Lung (tissue), 12 donors: Measurements from ENCODE around the gene SCAMP1. TPM values are rescaled to one million over a fixed set of nuclear protein-coding genes. Genes with fewer than 3 reads are reported as not detected.
A peak's percentile ranks its signal among the peaks of the same experiment; 100 is the strongest.

Source experiments
- ATAC-seq: fragments of 200-7000 bp; cut with Tn5 transposase; one replicate; pipeline ENCODE4 v1.9.1; 2020; ENCODE audit warnings: moderate number of reproducible peaks; ENCODE audit not compliant: insufficient read depth, low FRiP score
- DNase-seq, 3 donors: peaks; one replicate each; pipeline ENCODE4 v3.0.0-alpha.2; 2013 to 2017
- H3K27ac ChIP-seq, 2 donors: one replicate each; pipeline ENCODE4 v1.5.1; 2013; ENCODE audit warnings: mild to moderate bottlenecking in 2 of 2, moderate library complexity in 2 of 2, control low read depth in 1 of 2, inconsistent platforms in 1 of 2, low read depth in 1 of 2, low read length in 1 of 2
- H3K27me3 ChIP-seq, 3 donors: one replicate each; pipeline ENCODE4 v1.5.1; 2013; ENCODE audit warnings: low read length in 2 of 3; ENCODE audit not compliant: control insufficient read depth in 3 of 3, insufficient read depth in 3 of 3
- H3K36me3 ChIP-seq, 4 donors: one replicate each; pipeline ENCODE4 v1.5.1; 2013; ENCODE audit warnings: low read length in 4 of 4, mild to moderate bottlenecking in 1 of 4, moderate library complexity in 1 of 4; ENCODE audit not compliant: control insufficient read depth in 4 of 4, insufficient read depth in 4 of 4
- H3K4me1 ChIP-seq, 5 donors: one replicate each; pipeline ENCODE4 v1.5.1; 2013; ENCODE audit warnings: low read length in 5 of 5, mild to moderate bottlenecking in 2 of 5, moderate library complexity in 1 of 5; ENCODE audit not compliant: control insufficient read depth in 5 of 5, insufficient read depth in 5 of 5
- H3K4me3 ChIP-seq: one replicate; pipeline ENCODE4 v1.5.1; 2013; ENCODE audit warnings: mild to moderate bottlenecking, control low read depth, moderate library complexity
- H3K9ac ChIP-seq, 2 donors: one replicate each; pipeline ENCODE4 v1.5.1; 2013; ENCODE audit warnings: low read length in 2 of 2, control low read depth in 1 of 2; ENCODE audit not compliant: insufficient read depth in 1 of 2
- H3K9me3 ChIP-seq, 4 donors: one replicate each; pipeline ENCODE4 v1.5.1; 2013; ENCODE audit warnings: low read length in 3 of 4, mild to moderate bottlenecking in 1 of 4, moderate library complexity in 1 of 4; ENCODE audit not compliant: control insufficient read depth in 4 of 4, insufficient read depth in 3 of 4
- WGBS, 2 donors: extraction: QIAGEN DNeasy Blood & Tissue Kit; methylation state at CpG; one replicate each; pipeline ENCODE4 v1.1.7; 2013; 5-methylcytosine and 5-hydroxymethylcytosine counted together
- polyA plus RNA-seq, 2 donors: library from polyadenylated mRNA; stranded (reverse); fragments of 200-250 nt; gene quantifications; one replicate each; pipeline ENCODE4 v1.2.1, GENCODE V29; 2013
- total RNA-seq, 2 donors: library from RNA; depleted of rRNA in 1 of 2; stranded (reverse); fragments of >200 nt in 1 of 2; gene quantifications; one replicate each; pipeline ENCODE4 v1.2.1, GENCODE V29; 2014 to 2021
- TF ChIP-seq, protein P1 (sequence below): IDR thresholded peaks from 2 replicates; pipeline ENCODE4 v1.5.1; 2012; ENCODE audit warnings: mild to moderate bottlenecking; ENCODE audit errors: control extremely low read depth, extremely low read depth
- donor health status: control.
- donor health status: control.
- donor health status: Bipolar disorder and iron deficiency.
- donor health status: healthy.
- donor health status: DM: yes; HTN: yes; CAD: no.

SCAMP1 gene
- total and polyA plus RNA-seq, 4 donors = 7.7 to 45.8 (median 16.9) TPM

DNA sequence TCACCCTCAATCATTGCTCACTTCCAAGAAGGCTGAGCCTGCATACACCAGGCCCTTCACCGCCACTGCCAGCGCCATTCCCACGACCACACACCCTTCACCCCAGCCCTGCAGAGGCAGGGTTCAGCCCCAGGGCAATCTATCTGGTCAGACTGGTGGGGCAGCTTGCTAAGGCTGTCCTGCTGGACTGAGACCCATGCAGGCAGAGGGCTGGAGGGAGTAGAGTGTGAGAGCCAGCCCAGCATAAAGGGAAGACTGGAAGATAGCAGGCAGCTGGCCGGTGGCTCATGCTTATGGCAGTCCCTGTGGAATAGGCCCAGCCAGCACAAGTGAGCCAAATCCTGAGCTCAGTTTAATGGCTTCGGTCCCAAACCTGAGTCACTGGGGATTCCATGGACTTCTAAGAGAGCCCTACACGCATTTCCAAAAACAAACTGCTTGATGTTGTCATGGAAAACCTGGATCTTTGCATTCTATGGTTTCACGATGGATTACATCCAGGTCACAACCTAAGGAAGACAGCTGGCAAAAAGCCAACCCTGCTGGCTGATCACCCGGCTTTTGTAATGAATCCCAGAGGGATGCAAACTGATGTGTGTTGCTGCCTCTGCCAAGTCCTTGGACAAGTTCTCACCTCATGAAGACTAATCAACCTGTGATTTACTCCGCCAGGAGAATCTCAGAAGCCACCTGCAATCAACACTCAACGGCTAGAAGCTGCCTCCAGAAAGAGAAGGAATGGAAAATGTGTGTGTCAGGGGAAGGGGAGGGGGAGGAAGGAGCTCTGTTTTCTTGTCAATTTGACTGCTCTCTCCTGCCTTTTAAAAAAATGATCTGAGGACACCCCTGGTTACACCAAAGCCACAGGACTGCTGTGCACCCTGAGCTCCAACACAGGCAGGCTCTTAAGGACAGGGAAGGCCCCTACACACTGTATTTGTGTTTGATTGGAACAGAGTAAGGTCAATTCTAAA, 144.6 kb downstream of the SCAMP1 start:
- DNase-seq (peak; percentile 95 to 99 (median 99)), ATAC-seq (peak; percentile 76)
- Histone ChIP-seq H3K27me3 (no peaks in the 10 kb centered on the region), H3K4me3 (no peak overlapping the region), H3K36me3 (no peaks in the 10 kb centered on the region), H3K9ac (peak overlapping the region in 1 of 2 donors; percentile 59), H3K27ac (peak overlapping the region; percentile 43 to 78), H3K9me3 (no peaks in the 10 kb centered on the region), H3K4me1 (peaks cover 6 to 72% (median 55%) of the 10 kb centered on the region in 5 donors)
- TF ChIP-seq, protein P1, sequence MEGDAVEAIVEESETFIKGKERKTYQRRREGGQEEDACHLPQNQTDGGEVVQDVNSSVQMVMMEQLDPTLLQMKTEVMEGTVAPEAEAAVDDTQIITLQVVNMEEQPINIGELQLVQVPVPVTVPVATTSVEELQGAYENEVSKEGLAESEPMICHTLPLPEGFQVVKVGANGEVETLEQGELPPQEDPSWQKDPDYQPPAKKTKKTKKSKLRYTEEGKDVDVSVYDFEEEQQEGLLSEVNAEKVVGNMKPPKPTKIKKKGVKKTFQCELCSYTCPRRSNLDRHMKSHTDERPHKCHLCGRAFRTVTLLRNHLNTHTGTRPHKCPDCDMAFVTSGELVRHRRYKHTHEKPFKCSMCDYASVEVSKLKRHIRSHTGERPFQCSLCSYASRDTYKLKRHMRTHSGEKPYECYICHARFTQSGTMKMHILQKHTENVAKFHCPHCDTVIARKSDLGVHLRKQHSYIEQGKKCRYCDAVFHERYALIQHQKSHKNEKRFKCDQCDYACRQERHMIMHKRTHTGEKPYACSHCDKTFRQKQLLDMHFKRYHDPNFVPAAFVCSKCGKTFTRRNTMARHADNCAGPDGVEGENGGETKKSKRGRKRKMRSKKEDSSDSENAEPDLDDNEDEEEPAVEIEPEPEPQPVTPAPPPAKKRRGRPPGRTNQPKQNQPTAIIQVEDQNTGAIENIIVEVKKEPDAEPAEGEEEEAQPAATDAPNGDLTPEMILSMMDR = no peak
- WGBS, 2 donors = 46 to 56% methylated on average over 10 of the region's 10 CpGs

DNA sequence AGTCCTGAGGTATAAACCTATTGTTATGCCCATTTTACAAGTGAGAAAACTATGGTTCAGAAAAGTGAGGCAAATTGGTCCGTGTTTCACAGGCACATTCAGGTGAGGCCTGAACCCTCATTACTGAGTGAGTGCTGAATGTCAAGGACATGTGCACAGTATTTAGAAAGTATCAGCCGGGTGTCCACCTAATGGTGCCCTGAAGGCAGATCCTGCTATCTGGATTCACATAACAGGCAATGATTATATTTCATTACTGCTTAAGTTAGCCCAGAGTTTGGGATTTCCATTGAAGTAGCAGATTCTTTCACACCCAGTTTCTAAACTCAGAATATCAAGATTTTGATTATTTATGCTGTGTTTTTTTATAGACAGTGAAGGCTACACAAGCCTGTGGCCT, 145.4 kb downstream of the SCAMP1 start:
- Histone ChIP-seq H3K4me3 (no peak overlapping the region), H3K27me3 (no peaks in the 10 kb centered on the region), H3K9ac (no peak overlapping the region), H3K36me3 (no peaks in the 10 kb centered on the region), H3K9me3 (no peaks in the 10 kb centered on the region), H3K4me1 (peaks cover 7 to 81% (median 55%) of the 10 kb centered on the region in 5 donors), H3K27ac (no peak overlapping the region)
- 76 to 86% methylated on average over 2 of the region's 2 CpGs for WGBS, 2 donors
- ATAC-seq = no peak
- TF ChIP-seq, protein P1 = no peak
- peak in 1 of 3 donors; percentile 35 for DNase-seq

DNA sequence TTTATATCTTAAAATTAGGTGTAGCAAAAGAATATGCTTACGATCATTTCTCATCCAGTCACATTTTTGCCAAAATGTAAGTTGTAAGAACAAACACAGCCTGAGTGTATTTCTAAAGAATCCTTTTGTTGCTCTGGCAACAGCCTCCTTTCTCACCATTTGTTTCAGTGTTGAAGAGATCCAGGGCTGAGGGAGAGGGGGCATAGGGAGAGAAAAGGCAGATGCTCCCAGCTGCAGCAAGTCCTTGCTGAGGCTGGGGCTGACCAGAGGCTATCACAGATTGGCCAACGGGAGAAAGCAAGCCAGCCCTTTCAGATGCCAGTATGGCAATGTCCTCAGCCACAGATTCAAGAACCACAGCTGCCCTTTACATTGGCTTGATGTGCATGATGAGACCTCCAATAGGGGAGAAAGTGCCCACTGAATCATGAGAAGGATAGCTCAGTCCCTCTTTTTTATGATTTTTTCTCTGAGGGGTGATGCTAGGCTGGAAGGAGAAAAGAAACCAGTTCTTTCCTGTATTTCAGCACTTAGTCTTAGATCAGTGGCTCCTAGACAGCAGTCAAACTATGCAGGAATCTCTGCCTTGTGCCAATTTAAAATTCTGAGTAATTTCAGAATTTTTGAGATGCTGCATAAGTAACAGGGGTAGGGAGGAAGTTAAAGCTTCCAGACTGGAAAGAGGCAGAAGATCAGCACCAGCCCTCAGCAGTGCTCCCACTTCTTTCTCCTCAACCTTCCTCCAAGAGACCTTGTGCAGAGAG, 146.0 kb downstream of the SCAMP1 start:
- ATAC-seq (no peak), DNase-seq (peak; percentile 87 to 98 (median 97))
- Histone ChIP-seq H3K27me3 (no peaks in the 10 kb centered on the region), H3K4me1 (peaks cover 11 to 85% (median 54%) of the 10 kb centered on the region in 5 donors), H3K9ac (peak overlapping the region in 1 of 2 donors; percentile 7), H3K9me3 (no peaks in the 10 kb centered on the region), H3K27ac (peak overlapping the region in 1 of 2 donors; percentile 21), H3K4me3 (no peak overlapping the region), H3K36me3 (no peaks in the 10 kb centered on the region)
- 76 to 78% methylated on average over 2 of the region's 2 CpGs for WGBS, 2 donors
- TF ChIP-seq, protein P1 = no peak
